Chondrocyte (in vitro differentiated cells): ENCODE measurements around the gene STK11. TPM values are rescaled to one million over a fixed set of nuclear protein-coding genes. Genes with fewer than 3 reads are reported as not detected.
A peak's percentile ranks its signal among the peaks of the same experiment; 100 is the strongest.

Experiments used
- DNase-seq: peaks from one replicate; pipeline ENCODE4 v3.0.0; 2021; ENCODE audit warnings: mixed read lengths, low spot score
- H3K27ac Mint-ChIP-seq: one replicate; pipeline ENCODE4 v1.8.0; 2021; ENCODE audit warnings: mild to moderate bottlenecking, moderate library complexity, mixed read lengths; ENCODE audit not compliant: unreplicated experiment
- H3K27me3 Mint-ChIP-seq: 2 replicates; pipeline ENCODE4 v1.8.0; 2021; ENCODE audit warnings: low read depth, mixed read lengths
- H3K36me3 Mint-ChIP-seq: 2 replicates; pipeline ENCODE4 v1.8.0; 2021; ENCODE audit warnings: low read depth, mixed read lengths
- H3K4me1 Mint-ChIP-seq: 2 replicates; pipeline ENCODE4 v1.8.0; 2021; ENCODE audit warnings: low read depth, mild to moderate bottlenecking, mixed read lengths
- H3K4me3 Mint-ChIP-seq: one replicate; pipeline ENCODE4 v1.8.0; 2021; ENCODE audit warnings: mild to moderate bottlenecking, moderate library complexity, mixed read lengths; ENCODE audit not compliant: unreplicated experiment
- H3K9me3 Mint-ChIP-seq: 2 replicates; pipeline ENCODE4 v1.8.0; 2021; ENCODE audit warnings: low read depth, mixed read lengths
- total RNA-seq: library from RNA; stranded (reverse); gene quantifications from 3 replicates; pipeline ENCODE4 v1.2.1, GENCODE V29; 2021
- TF ChIP-seq, protein P1 (sequence below): fragments of 200-600 bp; sonication (generic); IDR thresholded peaks from 2 replicates; pipeline ENCODE4 v1.5.0; 2021; ENCODE audit warnings: antibody characterized with exemption, mild to moderate bottlenecking, moderate library complexity

Gene STK11
- total RNA-seq, 1 donor from 2014 or later = 42.3 TPM

DNA sequence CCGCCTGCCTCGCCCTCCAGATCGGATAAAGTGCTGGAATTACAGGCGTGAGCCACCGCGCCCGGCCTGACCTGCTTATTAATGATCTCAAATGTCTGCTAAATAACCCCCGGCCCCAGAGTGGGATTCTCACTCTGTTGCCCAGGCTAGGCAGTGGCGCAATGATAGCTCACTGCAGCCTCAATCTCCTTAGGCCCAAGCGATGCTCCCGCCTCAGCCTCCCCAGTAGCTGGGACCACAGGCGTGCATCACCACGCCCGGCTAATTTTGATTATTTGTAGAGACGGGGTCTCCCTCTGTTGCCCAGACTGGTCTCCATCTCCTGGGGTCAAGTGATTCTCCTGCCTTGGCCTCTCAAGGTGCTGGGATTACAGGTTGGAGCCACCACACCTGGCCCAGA lies 35.3 kb downstream of the STK11 start:
- peak overlapping the region; percentile 96 for H3K27ac Mint-ChIP-seq
- no peaks in the 10 kb centered on the region for H3K9me3 Mint-ChIP-seq
- H3K27me3 Mint-ChIP-seq = no peaks in the 10 kb centered on the region
- DNase-seq = no peak
- H3K4me3 Mint-ChIP-seq = peak overlapping the region; percentile 79
- TF ChIP-seq, protein P1, sequence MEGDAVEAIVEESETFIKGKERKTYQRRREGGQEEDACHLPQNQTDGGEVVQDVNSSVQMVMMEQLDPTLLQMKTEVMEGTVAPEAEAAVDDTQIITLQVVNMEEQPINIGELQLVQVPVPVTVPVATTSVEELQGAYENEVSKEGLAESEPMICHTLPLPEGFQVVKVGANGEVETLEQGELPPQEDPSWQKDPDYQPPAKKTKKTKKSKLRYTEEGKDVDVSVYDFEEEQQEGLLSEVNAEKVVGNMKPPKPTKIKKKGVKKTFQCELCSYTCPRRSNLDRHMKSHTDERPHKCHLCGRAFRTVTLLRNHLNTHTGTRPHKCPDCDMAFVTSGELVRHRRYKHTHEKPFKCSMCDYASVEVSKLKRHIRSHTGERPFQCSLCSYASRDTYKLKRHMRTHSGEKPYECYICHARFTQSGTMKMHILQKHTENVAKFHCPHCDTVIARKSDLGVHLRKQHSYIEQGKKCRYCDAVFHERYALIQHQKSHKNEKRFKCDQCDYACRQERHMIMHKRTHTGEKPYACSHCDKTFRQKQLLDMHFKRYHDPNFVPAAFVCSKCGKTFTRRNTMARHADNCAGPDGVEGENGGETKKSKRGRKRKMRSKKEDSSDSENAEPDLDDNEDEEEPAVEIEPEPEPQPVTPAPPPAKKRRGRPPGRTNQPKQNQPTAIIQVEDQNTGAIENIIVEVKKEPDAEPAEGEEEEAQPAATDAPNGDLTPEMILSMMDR = no peak
- H3K36me3 Mint-ChIP-seq = no peaks in the 10 kb centered on the region
- H3K4me1 Mint-ChIP-seq = peaks cover 35% of the 10 kb centered on the region

DNA sequence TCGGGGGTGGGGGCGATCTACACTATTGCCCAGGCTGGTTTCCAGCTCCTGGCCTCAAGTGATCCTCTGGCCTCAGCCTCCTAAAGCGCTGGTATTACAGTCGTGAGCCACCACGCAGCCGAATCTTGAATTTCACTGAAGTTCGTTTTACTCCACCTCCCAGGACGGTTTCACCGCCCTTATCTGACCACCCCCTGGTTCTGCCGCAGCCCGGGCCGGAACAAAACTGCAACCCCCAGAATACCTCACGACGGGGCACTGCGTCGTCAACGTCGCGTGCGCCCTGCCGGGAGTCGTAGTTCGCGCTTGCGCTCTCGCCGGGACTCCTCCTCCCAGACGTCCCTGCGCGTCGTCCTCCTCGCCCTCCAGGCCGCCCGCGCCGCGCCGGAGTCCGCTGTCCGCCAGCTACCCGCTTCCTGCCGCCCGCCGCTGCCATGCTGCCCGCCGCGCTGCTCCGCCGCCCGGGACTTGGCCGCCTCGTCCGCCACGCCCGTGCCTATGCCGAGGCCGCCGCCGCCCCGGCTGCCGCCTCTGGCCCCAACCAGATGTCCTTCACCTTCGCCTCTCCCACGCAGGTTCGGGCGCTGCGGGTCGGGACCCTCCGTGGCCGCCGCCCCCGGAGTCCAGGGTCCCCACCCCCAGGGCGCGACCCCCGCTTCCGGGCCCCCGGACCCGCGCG lies 36.0 kb downstream of the STK11 start, which contains the start of gene ATP5F1D:
Gene ATP5F1D, plus strand, starts transcription at position 335 of the 679 bp plus-strand sequence. Its CDS starts 100 bp downstream, at position 435.
- Mint-ChIP-seq H3K27ac (peak within 1 kb of the TSS; percentile 96), H3K36me3 (no peaks in the 10 kb centered on the region), H3K27me3 (no peaks in the 10 kb centered on the region), H3K4me1 (peaks cover 35% of the 10 kb centered on the region), H3K4me3 (peak within 1 kb of the TSS; percentile 79), H3K9me3 (no peaks in the 10 kb centered on the region)
- DNase-seq = no peak
- TF ChIP-seq, protein P1 = no peak

DNA sequence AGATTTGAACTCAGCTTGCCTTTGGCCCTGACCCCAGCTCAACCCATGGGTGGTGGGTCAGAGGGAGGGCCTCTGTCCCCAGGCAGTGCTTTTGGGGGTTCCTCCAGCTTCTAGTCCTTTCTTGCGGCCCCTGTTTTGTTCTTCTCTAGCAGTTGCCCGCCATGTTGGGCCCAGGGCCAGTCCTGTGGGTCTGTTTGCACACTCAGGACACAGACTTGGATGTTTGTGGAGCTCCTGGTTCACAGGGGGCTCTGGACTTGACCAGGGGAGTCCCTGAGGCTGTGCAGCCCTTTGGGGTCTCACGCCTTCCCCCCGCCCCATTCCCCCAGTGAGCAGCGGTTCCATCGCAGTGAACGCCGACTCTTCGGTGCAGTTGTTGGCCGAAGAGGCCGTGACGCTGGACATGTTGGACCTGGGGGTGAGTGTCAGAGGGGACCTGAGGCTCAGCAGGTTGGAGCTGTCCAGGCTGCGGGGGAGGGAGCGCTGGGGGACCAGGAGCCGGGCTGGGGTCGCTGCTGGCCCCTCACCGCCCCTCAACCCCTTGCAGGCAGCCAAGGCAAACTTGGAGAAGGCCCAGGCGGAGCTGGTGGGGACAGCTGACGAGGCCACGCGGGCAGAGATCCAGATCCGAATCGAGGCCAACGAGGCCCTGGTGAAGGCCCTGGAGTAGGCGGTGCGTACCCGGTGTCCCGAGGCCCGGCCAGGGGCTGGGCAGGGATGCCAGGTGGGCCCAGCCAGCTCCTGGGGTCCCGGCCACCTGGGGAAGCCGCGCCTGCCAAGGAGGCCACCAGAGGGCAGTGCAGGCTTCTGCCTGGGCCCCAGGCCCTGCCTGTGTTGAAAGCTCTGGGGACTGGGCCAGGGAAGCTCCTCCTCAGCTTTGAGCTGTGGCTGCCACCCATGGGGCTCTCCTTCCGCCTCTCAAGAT lies 38.5 kb downstream of the STK11 start:
- no peak for DNase-seq
- H3K4me1 Mint-ChIP-seq = peaks cover 27% of the 10 kb centered on the region
- H3K36me3 Mint-ChIP-seq = no peaks in the 10 kb centered on the region
- H3K4me3 Mint-ChIP-seq = peak overlapping the region; percentile 60
- peak overlapping the region; percentile 89 for H3K27ac Mint-ChIP-seq
- H3K9me3 Mint-ChIP-seq = no peaks in the 10 kb centered on the region
- no peaks in the 10 kb centered on the region for H3K27me3 Mint-ChIP-seq
- TF ChIP-seq, protein P1 = peak; percentile 94

DNA sequence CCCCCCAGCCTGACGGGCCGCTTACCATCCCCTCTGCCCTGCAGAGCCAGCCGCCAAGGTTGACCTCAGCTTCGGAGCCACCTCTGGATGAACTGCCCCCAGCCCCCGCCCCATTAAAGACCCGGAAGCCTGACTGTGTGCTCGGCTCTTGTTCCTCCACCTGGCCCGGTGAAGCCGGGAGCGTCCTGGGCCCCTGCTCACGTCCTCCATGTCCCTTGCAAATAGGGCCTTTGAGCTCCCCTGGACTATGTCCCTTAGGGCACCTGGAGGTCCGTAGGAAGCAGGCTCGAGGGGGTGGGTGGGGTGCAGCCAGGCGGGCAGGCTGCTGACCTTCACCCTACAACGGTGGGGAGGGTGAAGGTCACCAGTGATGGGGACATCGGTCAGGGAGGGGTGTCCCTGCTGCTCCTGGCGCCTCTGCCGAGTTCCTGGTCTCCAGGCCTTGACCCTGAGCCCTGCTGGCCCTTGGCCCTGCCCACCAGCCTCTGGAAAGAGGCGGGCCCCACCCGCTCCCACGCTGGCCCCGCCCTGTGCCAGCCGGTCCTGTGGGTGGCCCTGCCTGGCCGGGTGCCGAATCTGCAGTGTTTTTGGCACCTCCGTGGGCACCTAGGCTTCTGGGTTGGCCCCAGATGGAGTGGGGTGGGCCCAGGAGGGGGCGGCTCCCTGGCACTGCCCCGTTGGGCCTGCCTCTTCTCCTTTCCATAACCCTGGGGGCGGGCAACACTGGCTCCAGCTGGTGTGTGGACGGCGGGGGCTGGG lies 39.3 kb downstream of the STK11 start:
- Mint-ChIP-seq H3K27me3 (no peaks in the 10 kb centered on the region), H3K4me3 (peak overlapping the region; percentile 60), H3K27ac (peak overlapping the region; percentile 89), H3K4me1 (peaks cover 27% of the 10 kb centered on the region), H3K9me3 (no peaks in the 10 kb centered on the region), H3K36me3 (peaks cover 1% of the 10 kb centered on the region)
- TF ChIP-seq, protein P1 = peak; percentile 43
- no peak for DNase-seq
